Measurements from ENCODE around the gene CDK18.

CDK18 gene

GRCh38 chr1:205502992-205503391, 1.5 kb upstream of the CDK18 start:
- no peak for DNase-seq (ENCODE audit: low read depth in 3 of 3)

DNA sequence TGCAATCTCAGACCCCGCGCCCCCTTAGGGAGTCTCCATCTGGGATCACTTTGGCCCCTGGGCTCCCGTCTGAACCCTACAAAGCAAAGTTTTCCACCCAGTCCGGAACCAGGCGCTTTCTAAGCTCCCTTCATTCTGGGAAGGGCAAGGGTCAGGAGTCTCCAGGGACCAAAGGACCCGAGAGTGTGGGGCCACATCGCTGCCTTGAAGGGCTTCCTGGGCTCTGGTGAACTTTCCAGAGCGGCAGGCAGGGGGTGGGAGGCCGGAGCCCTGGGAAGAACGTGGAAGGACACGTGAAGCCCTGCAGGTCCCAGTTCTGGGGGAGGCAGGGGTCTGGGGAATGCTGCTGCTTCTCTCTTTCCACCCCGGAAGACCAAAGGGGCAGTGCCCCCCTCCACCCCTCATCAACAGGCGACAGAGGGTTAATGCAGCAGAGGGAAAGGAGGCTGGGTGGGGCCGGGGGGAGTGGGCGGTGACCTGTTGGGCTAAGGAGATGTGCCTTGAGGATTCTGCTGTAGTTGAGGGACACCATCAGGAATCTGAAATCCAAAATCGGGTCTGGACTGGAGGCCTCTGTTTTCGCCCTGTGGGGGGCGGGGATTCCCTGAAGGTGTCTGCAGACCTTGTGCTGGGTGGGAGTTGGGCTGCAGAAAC, 734 bp downstream of the CDK18 start:
- no peak for DNase-seq (ENCODE audit: low read depth in 3 of 3)

GRCh38 chr1:205505791-205506190, 1.3 kb downstream of the CDK18 start:
- no peak for DNase-seq (ENCODE audit: low read depth in 3 of 3)

GRCh38 chr1:205506409-205507200, 2.1 kb downstream of the CDK18 start:
- no peak for DNase-seq (ENCODE audit: low read depth in 3 of 3)

DNA sequence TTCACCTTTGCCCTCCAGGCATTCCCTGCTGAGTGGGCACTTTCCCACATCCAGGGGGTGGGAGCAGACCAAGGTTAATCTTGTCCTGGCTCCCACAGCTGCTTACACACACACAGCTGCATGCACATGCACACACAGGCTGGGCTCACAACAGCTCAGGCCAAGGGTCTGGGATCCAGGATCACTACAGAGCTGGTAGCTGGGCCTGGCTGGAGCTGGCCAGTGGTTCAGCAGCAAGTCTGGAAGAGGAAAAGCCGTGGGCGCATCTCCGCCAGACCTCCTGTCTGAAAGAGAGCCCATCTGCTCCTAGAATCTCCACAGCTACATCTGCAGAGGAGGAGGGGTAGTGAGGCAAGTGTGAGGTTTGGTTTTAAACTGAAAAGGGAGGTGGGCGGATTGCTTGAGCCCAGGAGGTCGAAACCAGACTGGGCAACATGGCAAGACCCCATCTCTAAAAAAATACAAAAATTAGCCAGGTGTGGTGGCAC, 3.8 kb downstream of the CDK18 start:
- DNase-seq (ENCODE audit: low read depth in 3 of 3): no peak

GRCh38 chr1:205510308-205510950, 6.0 kb downstream of the CDK18 start:
- DNase-seq (ENCODE audit: low read depth in 3 of 3): no peak

DNA sequence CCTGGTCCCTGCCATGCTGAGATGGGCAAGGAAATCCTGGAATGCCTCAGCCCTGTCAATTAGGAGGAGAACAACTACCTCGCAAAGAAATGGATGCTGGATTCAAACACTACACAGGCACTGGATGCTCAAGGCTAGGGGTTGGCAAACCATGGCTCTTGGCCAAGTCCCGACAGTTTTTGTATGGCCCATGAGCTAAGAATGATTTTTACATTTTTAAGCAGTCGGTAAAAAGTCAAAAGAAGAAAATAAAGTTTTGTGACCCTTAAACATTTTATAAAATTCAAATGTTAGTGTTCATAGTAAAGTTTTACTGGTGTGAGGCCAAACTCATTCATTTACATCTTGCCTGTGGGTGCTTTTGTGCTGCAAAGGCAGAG, 6.5 kb downstream of the CDK18 start:
- DNase-seq (ENCODE audit: low read depth in 3 of 3): no peak

GRCh38 chr1:205512059-205513045, 7.9 kb downstream of the CDK18 start:
- no peak for DNase-seq (ENCODE audit: low read depth in 3 of 3)

DNA sequence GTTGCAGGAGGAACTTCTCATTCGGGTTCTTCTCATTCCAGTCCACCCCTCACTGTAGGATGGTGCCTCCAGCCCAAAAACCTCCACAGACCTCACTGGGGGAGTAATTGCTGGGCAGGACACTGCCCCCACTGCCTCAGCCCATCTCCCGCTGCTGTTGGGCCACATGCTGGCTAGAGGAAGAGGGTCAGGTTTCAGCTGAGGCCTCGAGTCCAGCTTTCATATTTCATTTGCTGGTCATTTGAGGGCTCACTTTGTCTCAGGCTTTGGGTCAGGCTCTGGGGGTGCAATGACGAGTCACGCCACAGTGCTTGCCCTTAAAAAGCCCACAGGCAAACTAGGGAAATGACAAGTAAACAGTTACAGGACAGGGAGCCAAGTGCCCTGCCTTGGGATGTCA, 9.3 kb downstream of the CDK18 start:
- DNase-seq (ENCODE audit: low read depth in 3 of 3): no peak

DNA sequence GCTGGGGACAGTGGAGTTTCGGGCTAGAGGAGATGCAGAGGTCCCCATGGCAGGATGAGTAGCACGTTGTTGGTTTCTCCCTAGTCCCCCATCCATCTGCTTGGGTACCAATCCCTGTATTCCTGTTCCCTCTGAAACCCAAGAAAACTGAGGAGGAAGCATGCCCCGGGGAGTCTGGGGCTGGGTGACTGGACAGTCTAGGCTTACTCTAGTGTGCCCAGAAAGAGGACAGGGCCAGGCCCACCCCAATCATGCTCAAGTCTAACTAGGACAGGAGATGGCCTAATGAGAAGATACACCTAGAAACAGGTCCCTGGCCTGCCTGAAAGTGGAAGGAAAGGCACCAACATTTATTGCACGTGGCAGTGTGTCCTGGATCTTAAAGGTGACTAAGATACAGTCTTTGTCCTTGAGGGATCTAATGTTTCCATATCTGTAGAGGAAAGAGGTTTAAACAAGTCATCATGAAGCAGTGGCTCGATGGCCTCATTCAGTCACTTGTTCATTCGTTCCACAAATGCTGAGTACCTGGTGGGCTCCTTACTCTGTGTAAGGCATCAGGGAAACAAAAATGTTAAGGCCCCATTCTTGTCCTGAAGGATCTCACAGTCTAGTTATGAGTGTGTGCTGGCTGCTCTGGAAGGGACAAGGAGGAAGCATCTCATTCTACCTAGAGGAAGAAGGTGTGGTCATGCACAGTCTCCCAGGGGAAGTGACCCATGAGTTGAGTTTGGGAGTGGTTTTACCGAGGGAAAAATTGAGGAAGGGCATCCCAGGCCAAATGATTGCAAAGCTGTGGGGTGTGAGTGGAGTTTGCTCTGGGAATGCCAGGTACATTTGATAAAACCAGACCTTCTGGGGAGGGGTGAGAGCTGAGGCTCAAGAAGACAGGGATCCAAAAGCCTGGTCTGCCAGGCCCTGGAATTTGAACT, 10.0 kb downstream of the CDK18 start:
- no peak for DNase-seq (ENCODE audit: low read depth in 3 of 3)

DNA sequence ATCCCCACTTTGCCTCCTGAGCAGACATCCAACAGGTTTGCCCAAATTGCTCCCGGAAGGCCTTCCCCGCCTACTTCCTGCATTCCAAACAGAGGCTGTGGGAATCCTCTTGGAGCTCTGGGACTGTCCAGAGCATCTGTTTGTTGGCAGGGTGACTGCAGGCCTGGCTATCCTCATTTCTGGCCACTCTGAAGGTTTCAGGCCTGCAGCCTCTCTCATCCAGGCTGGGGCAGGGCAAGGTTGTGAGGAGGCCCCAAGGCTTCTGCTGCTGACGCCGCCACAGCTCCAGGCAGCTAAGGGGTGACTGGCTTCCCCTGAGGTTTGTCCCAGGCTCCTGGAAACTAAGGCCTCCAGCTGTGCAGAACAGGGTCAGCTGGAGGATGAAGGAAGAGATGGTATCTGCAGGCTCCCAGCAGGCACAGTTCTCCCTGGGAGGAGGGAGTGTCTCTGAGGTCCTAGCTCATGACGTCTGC, 11.3 kb downstream of the CDK18 start:
- DNase-seq (ENCODE audit: low read depth in 3 of 3): no peak

DNA sequence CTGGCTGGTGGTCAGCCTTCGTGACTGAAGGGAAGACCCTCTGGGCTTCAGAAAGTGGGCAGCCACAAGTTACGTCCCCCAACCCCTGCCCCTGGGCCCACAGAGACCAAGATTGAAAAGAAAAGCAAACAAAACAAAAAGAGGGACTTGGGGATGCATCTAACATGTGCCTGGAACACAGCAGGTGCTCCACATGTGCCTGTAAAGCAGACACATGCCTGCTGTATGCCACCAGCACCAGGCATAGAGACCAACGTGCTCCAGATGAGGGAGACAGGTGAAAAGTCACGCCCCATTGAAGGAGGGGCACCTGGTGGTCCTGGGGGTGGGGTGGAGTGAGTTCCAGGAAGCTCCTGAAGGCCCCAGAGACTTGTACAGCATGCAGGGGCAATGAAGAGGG, 11.9 kb downstream of the CDK18 start:
- DNase-seq (ENCODE audit: low read depth in 3 of 3): no peak

DNA sequence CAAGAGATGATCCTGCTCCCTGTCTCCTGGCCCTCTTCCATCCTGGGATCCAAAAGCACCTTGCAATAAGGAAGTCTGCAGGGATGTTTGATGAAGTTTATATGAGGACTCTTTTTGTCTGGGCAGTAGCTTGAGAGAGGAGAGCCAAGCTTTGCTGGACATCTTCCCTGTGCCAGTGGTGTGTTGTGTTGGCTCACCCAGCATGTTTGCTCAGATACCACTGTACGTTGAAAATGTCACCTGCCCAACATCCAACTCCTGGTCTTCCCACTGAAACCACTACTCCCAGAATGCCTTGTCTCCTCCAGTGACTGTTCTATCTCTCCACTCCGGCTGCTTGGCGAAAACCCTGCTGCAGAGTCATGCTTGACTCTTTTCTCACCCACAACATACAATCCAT, 12.8 kb downstream of the CDK18 start:
- no peak for DNase-seq (ENCODE audit: low read depth in 3 of 3)

GRCh38 chr1:205517763-205518162, 13.3 kb downstream of the CDK18 start:
- no peak for DNase-seq (ENCODE audit: low read depth in 3 of 3)

- DNase-seq (ENCODE audit: low read depth in 3 of 3): no peak
Measured at GRCh38 chr1:205518661-205519540, 14.4 kb downstream of the CDK18 start.

DNA sequence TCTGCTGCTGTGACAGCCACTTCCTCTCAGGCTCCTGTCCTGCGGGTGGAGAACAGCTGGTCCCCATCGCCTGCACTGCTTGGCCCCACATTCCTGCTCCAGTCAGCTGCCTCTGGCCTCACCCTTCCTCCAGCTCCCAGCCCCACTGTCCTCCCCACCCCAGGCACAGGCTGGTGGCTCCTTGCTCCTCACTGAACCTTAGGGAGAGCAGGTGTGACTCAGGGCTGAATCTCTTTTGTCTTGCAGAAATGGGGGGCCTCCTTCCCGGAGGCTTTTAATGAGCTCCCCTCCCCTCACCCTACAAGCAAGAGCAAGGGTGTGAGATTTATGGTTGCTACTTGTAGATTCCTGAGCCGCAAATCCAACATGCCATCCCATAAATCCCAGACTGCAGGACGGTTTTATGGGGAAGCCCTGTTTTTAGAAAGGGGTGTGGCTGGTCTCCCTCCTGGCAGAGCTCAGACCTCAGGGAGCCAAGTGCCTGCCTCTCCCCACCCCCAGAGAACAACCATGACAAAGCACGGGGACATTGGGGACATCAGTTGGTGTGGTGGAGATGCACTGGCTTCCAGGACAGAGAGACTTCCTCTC, 15.2 kb downstream of the CDK18 start:
- DNase-seq (ENCODE audit: low read depth in 3 of 3): no peak

GRCh38 chr1:205520709-205521108, 16.2 kb downstream of the CDK18 start:
- DNase-seq (ENCODE audit: low read depth in 3 of 3): no peak

DNA sequence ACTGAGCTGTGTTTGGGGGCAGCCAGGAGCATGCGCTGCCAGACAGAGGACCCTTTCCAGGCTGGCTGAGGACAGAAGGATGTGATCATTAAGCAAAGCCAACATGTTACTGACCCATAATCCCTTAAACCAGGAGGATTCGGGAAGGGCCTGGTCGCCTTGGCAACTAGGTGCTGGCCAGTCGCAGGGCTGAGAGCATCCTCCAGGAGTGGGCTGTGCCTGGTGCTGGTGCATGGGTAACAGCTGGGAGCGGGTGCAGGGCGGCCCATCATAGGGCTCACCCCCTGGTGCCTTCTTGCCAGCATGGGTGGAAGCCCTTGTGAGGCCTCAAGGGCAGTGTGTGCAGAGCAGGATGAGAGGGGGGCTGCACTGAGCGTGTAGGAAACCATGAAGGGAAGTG, 17.2 kb downstream of the CDK18 start:
- DNase-seq (ENCODE audit: low read depth in 3 of 3): no peak

DNA sequence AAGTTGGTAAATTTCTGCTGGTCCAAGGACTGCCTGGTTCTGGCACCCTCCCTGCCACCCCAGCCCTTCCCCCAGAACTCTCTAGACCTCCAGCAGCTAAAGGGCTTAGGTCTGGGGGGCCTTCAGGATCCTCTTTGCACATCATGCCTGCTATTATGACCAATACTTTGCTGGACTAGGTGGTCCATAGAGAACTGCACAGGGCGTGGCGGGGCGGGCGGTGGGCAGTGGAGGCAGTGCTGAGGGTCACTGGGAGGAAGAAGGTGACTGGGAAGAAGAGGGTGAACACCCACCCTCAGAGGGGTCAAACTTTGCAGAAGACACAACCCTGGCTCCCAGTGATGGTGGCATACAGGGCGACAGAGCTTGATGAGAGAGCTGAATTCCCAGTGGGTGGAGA, 18.2 kb downstream of the CDK18 start:
- no peak for DNase-seq (ENCODE audit: low read depth in 3 of 3)

All from stimulated activated CD4-positive, alpha-beta T cell treated with anti-CD3 and anti-CD28 coated beads, TNF-alpha, amount 100 ng/mL, for 48 hours (primary cell).